SU-DHL-6 (cell line): ENCODE measurements around the gene SLC5A11.

Source experiments
- H2AFZ ChIP-seq: fragments of 200-600 bp; sonication (generic); 2 replicates; pipeline ENCODE4 v1.6.1; 2014; ENCODE audit warnings: low read depth, mild to moderate bottlenecking, moderate library complexity, mixed read lengths, antibody characterized with exemption, low read length; ENCODE audit not compliant: severe bottlenecking
- H3F3A ChIP-seq: fragments of 200-600 bp; shearing (Covaris generic); 2 replicates; pipeline ENCODE4 v1.6.0; 2016; ENCODE audit warnings: antibody characterized with exemption, mild to moderate bottlenecking; ENCODE audit not compliant: insufficient read depth
- H3K27ac ChIP-seq: fragments of 200-600 bp; sonication (generic); 2 replicates; pipeline ENCODE4 v1.5.1; 2016; ENCODE audit warnings: low read depth, mild to moderate bottlenecking, low read length, moderate library complexity, mixed read lengths
- H3K27me3 ChIP-seq: fragments of 200-600 bp; sonication (generic), shearing (Covaris generic); 2 replicates; pipeline ENCODE4 v1.6.0; 2014; ENCODE audit warnings: mild to moderate bottlenecking, low read length
- H3K36me3 ChIP-seq: fragments of 200-600 bp; sonication (generic); 2 replicates; pipeline ENCODE4 v1.6.1; 2014; ENCODE audit warnings: mild to moderate bottlenecking, low read length, mixed read lengths
- H3K4me2 ChIP-seq: fragments of 300-600, 200-600 bp; shearing (Covaris generic), sonication (generic); 2 replicates; pipeline ENCODE4 v1.6.0; 2014; ENCODE audit warnings: low read length, low read depth, mild to moderate bottlenecking; ENCODE audit not compliant: poor library complexity, severe bottlenecking
- H3K4me3 ChIP-seq: fragments of 200-600 bp; sonication (generic); 2 replicates; pipeline ENCODE4 v1.5.1; 2014; ENCODE audit warnings: antibody characterized with exemption, low read length, mild to moderate bottlenecking, mixed read lengths; ENCODE audit not compliant: insufficient read depth, poor library complexity, severe bottlenecking
- H3K79me2 ChIP-seq: fragments of 200-600 bp; sonication (generic); 2 replicates; pipeline ENCODE4 v1.6.1; 2014; ENCODE audit warnings: mild to moderate bottlenecking, low read length, moderate library complexity; ENCODE audit not compliant: insufficient read depth
- H3K9ac ChIP-seq: fragments of 200-600 bp; sonication (generic); 2 replicates; pipeline ENCODE4 v1.7.0; 2014; ENCODE audit warnings: mild to moderate bottlenecking, low read length
- H3K9me2 ChIP-seq: fragments of 200-600 bp; sonication (generic); replicated peaks from 2 replicates; pipeline ENCODE4 v1.6.1; 2014; ENCODE audit warnings: low read length; ENCODE audit not compliant: insufficient read depth
- H3K9me3 ChIP-seq: fragments of 200-600 bp; sonication (generic); 2 replicates; pipeline ENCODE4 v1.6.1; 2014; ENCODE audit warnings: low read length, mixed read lengths; ENCODE audit not compliant: insufficient read depth
- H4K20me1 ChIP-seq: fragments of 200-600 bp; sonication (generic); 2 replicates; pipeline ENCODE4 v1.6.1; 2014; ENCODE audit warnings: low read depth, mild to moderate bottlenecking, antibody characterized with exemption, low read length, moderate library complexity, mixed read lengths
- CTCF ChIP-seq: fragments of 200-600 bp; sonication (generic); IDR thresholded peaks from one replicate; pipeline ENCODE4 v1.5.1; 2017; ENCODE audit warnings: antibody characterized with exemption, mild to moderate bottlenecking, low read length, moderate library complexity; ENCODE audit not compliant: insufficient read depth, poor library complexity, severe bottlenecking
- EZH2phosphoT487 ChIP-seq: fragments of 200-600 bp; sonication (generic), shearing (Covaris generic); conservative IDR thresholded peaks from 2 replicates; pipeline ENCODE4 v1.6.1; 2018; ENCODE audit warnings: mild to moderate bottlenecking, antibody characterized with exemption, low read length, moderate library complexity, mixed read lengths

The SLC5A11 gene

GRCh38 chr16:24931091-24931490, 85.3 kb downstream of the SLC5A11 start:
- Histone ChIP-seq H4K20me1 (no peaks in the 10 kb centered on the region), H3K4me2 (no peak overlapping the region), H3K36me3 (no peaks in the 10 kb centered on the region), H3K9me3 (no peaks in the 10 kb centered on the region), H3K4me3 (no peak overlapping the region), H2AFZ (no peak overlapping the region), H3F3A (no peaks in the 10 kb centered on the region), H3K9ac (no peak overlapping the region), H3K9me2 (no peaks in the 10 kb centered on the region), H3K27me3 (no peaks in the 10 kb centered on the region), H3K79me2 (no peaks in the 10 kb centered on the region), H3K27ac (no peak overlapping the region)
- TF ChIP-seq EZH2phosphoT487 = no peak

- Histone ChIP-seq H3K27me3 (no peaks in the 10 kb centered on the region), H3K36me3 (no peaks in the 10 kb centered on the region; the same call in 1 of the 2 replicates), H4K20me1 (no peaks in the 10 kb centered on the region), H2AFZ (no peak overlapping the region), H3K27ac (no peak overlapping the region), H3K4me3 (no peak overlapping the region), H3K9me3 (no peaks in the 10 kb centered on the region), H3K4me2 (no peak overlapping the region), H3K9me2 (no peaks in the 10 kb centered on the region), H3F3A (no peaks in the 10 kb centered on the region), H3K79me2 (no peaks in the 10 kb centered on the region), H3K9ac (no peak overlapping the region)
- TF ChIP-seq EZH2phosphoT487 = no peak
- no peak for TF ChIP-seq CTCF
Observed at GRCh38 chr16:24935336-24935735, 89.6 kb downstream of the SLC5A11 start.

- Histone ChIP-seq H3K4me2 (no peak overlapping the region), H3K36me3 (peaks cover 2% of the 10 kb centered on the region; the same call in 1 of the 2 replicates), H3K27ac (no peak overlapping the region), H4K20me1 (no peaks in the 10 kb centered on the region), H3K4me3 (no peak overlapping the region), H3K9ac (no peak overlapping the region), H3K79me2 (no peaks in the 10 kb centered on the region), H3K27me3 (no peaks in the 10 kb centered on the region), H3K9me2 (no peaks in the 10 kb centered on the region), H3K9me3 (no peaks in the 10 kb centered on the region), H2AFZ (no peak overlapping the region), H3F3A (no peaks in the 10 kb centered on the region)
- TF ChIP-seq EZH2phosphoT487 (no peak), CTCF (no peak)
Observed at GRCh38 chr16:24936151-24936550, 90.4 kb downstream of the SLC5A11 start.

GRCh38 chr16:24939224-24939623, 93.5 kb downstream of the SLC5A11 start:
- H3K9ac ChIP-seq = no peak overlapping the region
- no peak overlapping the region for H2AFZ ChIP-seq
- H3K79me2 ChIP-seq = no peaks in the 10 kb centered on the region
- H3K27ac ChIP-seq = no peak overlapping the region
- H3K4me2 ChIP-seq = no peak overlapping the region
- no peaks in the 10 kb centered on the region for H3K9me3 ChIP-seq
- no peaks in the 10 kb centered on the region for H4K20me1 ChIP-seq
- H3K9me2 ChIP-seq = no peaks in the 10 kb centered on the region
- peaks cover 2% of the 10 kb centered on the region; the same call in 1 of the 2 replicates for H3K36me3 ChIP-seq
- H3K27me3 ChIP-seq = no peaks in the 10 kb centered on the region
- TF ChIP-seq CTCF (no peak), EZH2phosphoT487 (no peak)
- H3F3A ChIP-seq = no peaks in the 10 kb centered on the region
- no peak overlapping the region for H3K4me3 ChIP-seq
